Karpas-422 (cell line): Measurements from ENCODE around the gene UNC5B. TPM values are rescaled to one million over a fixed set of nuclear protein-coding genes. Genes with fewer than 3 reads are reported as not detected.

ENCODE experiments used
- DNase-seq: peaks from one replicate; pipeline ENCODE4 v3.0.0-alpha.2; 2015
- H2AFZ ChIP-seq: fragments of 200-600 bp; sonication (generic); 2 replicates; pipeline ENCODE4 v1.6.1; 2014; ENCODE audit warnings: antibody characterized with exemption, low read length, mixed read lengths
- H3K27ac ChIP-seq: fragments of 200-600 bp; sonication (generic); 2 replicates; pipeline ENCODE4 v1.5.1; 2014; ENCODE audit warnings: mild to moderate bottlenecking, low read length, moderate library complexity
- H3K27me3 ChIP-seq: fragments of 200-600 bp; sonication (generic); 2 replicates; pipeline ENCODE4 v1.6.1; 2014; ENCODE audit warnings: low read length, mixed read lengths
- H3K36me3 ChIP-seq: fragments of 200-600 bp; sonication (generic); 2 replicates; pipeline ENCODE4 v1.6.1; 2014; ENCODE audit warnings: low read length, mixed read lengths; ENCODE audit not compliant: insufficient read depth
- H3K4me1 ChIP-seq: fragments of 200-600 bp; sonication (generic); 2 replicates; pipeline ENCODE4 v1.6.1; 2014; ENCODE audit warnings: mild to moderate bottlenecking, low read length, mixed read lengths
- H3K4me2 ChIP-seq: fragments of 200-600 bp; sonication (generic); 2 replicates; pipeline ENCODE4 v1.6.1; 2014; ENCODE audit warnings: low read length, low read depth, mild to moderate bottlenecking; ENCODE audit not compliant: poor library complexity, severe bottlenecking
- H3K4me3 ChIP-seq: fragments of 200-600 bp; sonication (generic); 2 replicates; pipeline ENCODE4 v1.5.1; 2014; ENCODE audit warnings: mild to moderate bottlenecking, antibody characterized with exemption, low read length, mixed read lengths
- H3K79me2 ChIP-seq: fragments of 200-600 bp; sonication (generic); 2 replicates; pipeline ENCODE4 v1.6.1; 2014; ENCODE audit warnings: mild to moderate bottlenecking, low read length, mixed read lengths
- H3K9ac ChIP-seq: fragments of 200-600 bp; sonication (generic); 2 replicates; pipeline ENCODE4 v1.6.0; 2014; ENCODE audit warnings: low read length
- H3K9me2 ChIP-seq: fragments of 200-600 bp; sonication (generic), shearing (Covaris generic); replicated peaks from 2 replicates; pipeline ENCODE4 v1.6.0; 2014; ENCODE audit warnings: mild to moderate bottlenecking, low read length, moderate library complexity; ENCODE audit not compliant: insufficient read depth
- H3K9me3 ChIP-seq: fragments of 300-700, 200-600 bp; sonication (generic); 2 replicates; pipeline ENCODE4 v1.6.1; 2014; ENCODE audit warnings: low read length, mixed read lengths
- H4K20me1 ChIP-seq: fragments of 200-600 bp; sonication (generic); 2 replicates; pipeline ENCODE4 v1.6.1; 2014; ENCODE audit warnings: mild to moderate bottlenecking, antibody characterized with exemption, low read length, low read depth; ENCODE audit not compliant: insufficient read depth
- total RNA-seq: library from RNA; depleted of rRNA; stranded (reverse); fragments of >200 nt; shearing (Covaris generic); gene quantifications from 2 replicates; pipeline ENCODE4 v1.2.3, GENCODE V29; 2014; ENCODE audit warnings: low replicate concordance; rRNA removed

Gene UNC5B
- total RNA-seq = not detected in 2 replicates

DNA sequence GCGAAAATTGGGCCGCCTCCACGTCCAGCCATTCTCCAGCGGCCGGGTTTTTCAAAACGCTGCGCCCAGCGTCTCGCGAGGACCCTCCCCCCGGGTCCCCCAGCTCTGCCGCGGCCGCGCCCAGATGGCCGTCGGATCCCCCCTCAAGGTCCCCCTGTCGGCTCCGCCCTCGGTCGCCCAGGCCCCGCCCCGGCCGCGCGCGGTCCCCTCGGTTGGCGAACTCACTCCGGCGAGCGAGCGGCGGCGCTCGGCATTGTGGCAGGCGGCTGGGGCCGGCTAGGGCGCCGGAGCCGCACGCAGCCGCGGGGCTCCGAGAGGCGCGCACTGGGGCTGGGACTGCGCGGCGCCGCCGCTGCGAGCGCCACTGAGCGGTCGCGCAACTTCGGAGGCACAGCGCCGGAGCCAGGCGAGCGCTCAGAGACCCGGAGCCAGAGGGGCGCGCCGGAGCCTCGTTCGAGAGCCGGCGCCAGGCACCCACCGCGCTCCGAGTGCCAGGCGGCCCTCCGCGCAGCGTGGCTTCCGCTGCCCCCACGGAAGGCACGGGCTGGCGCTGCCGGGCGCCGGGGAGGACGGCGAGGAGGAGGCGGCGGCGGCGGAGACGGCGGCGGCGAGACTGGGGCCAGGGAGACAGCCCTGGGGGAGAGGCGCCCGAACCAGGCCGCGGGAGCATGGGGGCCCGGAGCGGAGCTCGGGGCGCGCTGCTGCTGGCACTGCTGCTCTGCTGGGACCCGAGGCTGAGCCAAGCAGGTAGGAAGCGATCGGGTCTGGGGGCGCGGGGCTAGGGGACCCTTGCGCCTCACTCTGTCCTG lies at the start of gene UNC5B:
Gene UNC5B, plus strand, starts transcription at position 253 of the 809 bp plus-strand sequence. Its CDS starts 416 bp downstream, at position 669.
- Histone ChIP-seq H3K9me2 (no peaks in the 10 kb centered on the region), H3K36me3 (no peaks in the 10 kb centered on the region), H4K20me1 (no peaks in the 10 kb centered on the region), H3K9me3 (no peaks in the 10 kb centered on the region), H3K9ac (no peak within 1 kb of the TSS), H3K4me1 (no peaks in the 10 kb centered on the region), H2AFZ (no peak within 1 kb of the TSS), H3K4me2 (no peak within 1 kb of the TSS), H3K4me3 (no peak within 1 kb of the TSS), H3K27me3 (no peaks in the 10 kb centered on the region), H3K27ac (no peak within 1 kb of the TSS), H3K79me2 (no peaks in the 10 kb centered on the region)
- DNase-seq = peak; percentile 79

DNA sequence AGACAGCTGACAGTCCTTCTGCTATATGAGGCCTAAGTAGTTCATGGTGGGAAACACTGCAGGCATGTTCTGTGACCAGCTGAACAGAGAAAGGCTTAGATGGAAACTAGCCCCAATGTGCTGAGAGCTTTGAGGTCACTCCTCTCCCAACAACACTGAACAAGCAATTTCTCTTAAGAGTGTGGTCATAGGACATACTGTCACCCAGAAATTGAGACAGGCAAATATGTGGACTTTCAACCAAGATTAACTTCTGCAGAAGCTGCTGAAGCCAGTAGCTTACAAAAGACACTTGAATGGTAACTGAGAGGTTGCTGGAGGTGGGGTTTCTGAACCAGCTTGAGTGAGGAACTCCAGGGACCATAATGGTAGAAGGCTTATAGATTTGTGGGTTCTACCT lies 38.9 kb upstream of the UNC5B start:
- no peaks in the 10 kb centered on the region for H4K20me1 ChIP-seq
- no peaks in the 10 kb centered on the region for H3K9me3 ChIP-seq
- H3K9me2 ChIP-seq = no peaks in the 10 kb centered on the region

DNA sequence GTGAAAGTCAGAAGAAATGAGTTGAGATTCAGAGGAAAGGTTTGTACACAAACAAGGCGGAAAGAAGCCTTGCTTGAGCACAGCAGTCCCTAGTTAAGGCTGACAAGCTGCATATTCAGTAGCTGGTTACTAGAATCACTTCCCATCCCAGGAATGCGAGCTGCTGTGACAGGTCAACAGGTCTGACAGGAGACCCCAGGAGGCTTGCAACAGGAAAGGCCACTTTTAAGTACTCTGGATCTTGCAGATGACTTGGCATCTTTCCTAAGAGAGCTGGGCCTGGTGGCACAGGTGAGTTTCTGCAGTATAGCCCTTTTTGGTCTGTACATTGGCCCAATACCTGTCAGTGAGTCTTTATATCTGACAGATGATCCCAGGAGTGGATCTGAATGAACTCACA lies 35.7 kb upstream of the UNC5B start:
- no peaks in the 10 kb centered on the region for H3K9me3 ChIP-seq
- H3K79me2 ChIP-seq = no peaks in the 10 kb centered on the region
- H3K9ac ChIP-seq = no peak overlapping the region
- no peak overlapping the region for H2AFZ ChIP-seq
- no peaks in the 10 kb centered on the region for H3K4me1 ChIP-seq
- DNase-seq = no peak
- peaks cover 5% of the 10 kb centered on the region; the same call in 1 of the 2 replicates for H4K20me1 ChIP-seq
- no peak overlapping the region for H3K4me3 ChIP-seq
- H3K36me3 ChIP-seq = no peaks in the 10 kb centered on the region
- no peak overlapping the region for H3K4me2 ChIP-seq
- H3K27me3 ChIP-seq = 0 out of 2 replicates have a peak, but pooled peaks cover 3% of the 10 kb centered on the region
- no peak overlapping the region for H3K27ac ChIP-seq
- H3K9me2 ChIP-seq = no peaks in the 10 kb centered on the region

More for the DNA sequence above, 38.9 kb upstream of the UNC5B start:
- H3K4me2 ChIP-seq = no peak overlapping the region
- no peaks in the 10 kb centered on the region for H3K79me2 ChIP-seq
- H3K36me3 ChIP-seq = no peaks in the 10 kb centered on the region
- no peak overlapping the region for H3K4me3 ChIP-seq
- H3K27me3 ChIP-seq = 0 out of 2 replicates have a peak, but pooled peaks cover 3% of the 10 kb centered on the region
- no peak for DNase-seq
- H3K27ac ChIP-seq = no peak overlapping the region
- H2AFZ ChIP-seq = no peak overlapping the region
- H3K9ac ChIP-seq = no peak overlapping the region
- no peaks in the 10 kb centered on the region for H3K4me1 ChIP-seq

DNA sequence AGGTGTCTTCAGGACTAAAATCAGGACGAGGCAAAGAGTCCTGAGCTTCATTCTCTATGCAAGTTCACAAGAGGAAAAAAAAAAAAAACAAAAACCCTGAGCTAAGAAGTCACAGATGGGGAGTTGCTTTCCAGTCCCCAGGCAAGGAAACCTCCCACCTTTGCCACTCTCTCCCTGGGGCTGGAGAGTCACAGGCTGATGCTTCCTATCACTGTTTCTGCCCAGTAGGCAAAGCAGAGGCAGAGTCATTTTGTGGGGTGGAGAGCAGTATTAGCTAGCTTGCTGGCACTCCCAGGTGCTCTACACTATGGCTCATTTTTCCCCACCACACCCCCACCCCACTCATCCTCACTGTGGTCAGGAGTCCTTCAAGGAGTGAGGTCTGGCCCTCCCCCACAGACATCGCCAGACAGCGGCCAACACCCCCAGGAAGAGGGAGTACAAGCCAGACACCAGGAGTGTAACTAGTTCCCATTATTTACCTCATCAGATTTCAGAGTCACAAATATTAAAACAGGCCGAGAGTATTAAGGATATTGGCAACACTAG lies 34.6 kb upstream of the UNC5B start:
- H4K20me1 ChIP-seq = peaks cover 5% of the 10 kb centered on the region; the same call in 1 of the 2 replicates
- no peak overlapping the region for H3K9ac ChIP-seq
- H3K4me1 ChIP-seq = no peaks in the 10 kb centered on the region
- H3K4me3 ChIP-seq = no peak overlapping the region
- H3K36me3 ChIP-seq = no peaks in the 10 kb centered on the region
- no peak overlapping the region for H2AFZ ChIP-seq
- no peak overlapping the region for H3K4me2 ChIP-seq
- 0 out of 2 replicates have a peak, but pooled peaks cover 3% of the 10 kb centered on the region for H3K27me3 ChIP-seq
- H3K9me3 ChIP-seq = no peaks in the 10 kb centered on the region
- no peaks in the 10 kb centered on the region for H3K9me2 ChIP-seq
- H3K79me2 ChIP-seq = no peaks in the 10 kb centered on the region
- no peak overlapping the region for H3K27ac ChIP-seq
- DNase-seq = no peak

GRCh38 chr10:71178880-71179279 lies 33.5 kb upstream of the UNC5B start:
- Histone ChIP-seq H3K9ac (no peak overlapping the region), H2AFZ (no peak overlapping the region), H3K4me3 (no peak overlapping the region), H3K79me2 (no peaks in the 10 kb centered on the region), H3K36me3 (no peaks in the 10 kb centered on the region), H4K20me1 (peaks cover 5% of the 10 kb centered on the region; the same call in 1 of the 2 replicates), H3K27ac (no peak overlapping the region), H3K27me3 (no peaks in the 10 kb centered on the region), H3K9me2 (no peaks in the 10 kb centered on the region), H3K4me2 (no peak overlapping the region), H3K4me1 (no peaks in the 10 kb centered on the region), H3K9me3 (no peaks in the 10 kb centered on the region)
- DNase-seq = no peak

DNA sequence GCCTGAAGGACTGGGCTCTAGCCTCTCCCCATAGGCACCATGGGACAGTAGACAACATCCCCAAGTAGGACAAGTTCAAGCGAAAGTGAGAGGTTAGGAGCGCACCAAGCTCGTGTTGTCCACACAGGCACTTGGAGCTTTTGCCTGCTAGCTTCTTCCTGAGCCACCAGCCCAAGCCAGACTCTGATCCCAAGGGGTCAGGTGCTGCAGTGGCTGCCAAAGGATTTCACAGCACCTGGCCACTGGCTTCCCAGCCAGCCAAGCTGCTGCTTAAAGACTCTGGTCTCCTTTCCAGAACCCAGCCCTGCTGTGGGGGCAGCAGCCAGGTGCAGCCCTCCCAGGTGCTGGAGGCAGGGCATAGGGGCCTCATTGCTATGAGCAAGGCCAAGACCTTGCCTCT lies 33.0 kb upstream of the UNC5B start:
- H3K27me3 ChIP-seq = no peaks in the 10 kb centered on the region
- H3K4me2 ChIP-seq = no peak overlapping the region
- H3K9me3 ChIP-seq = no peaks in the 10 kb centered on the region
- H3K9ac ChIP-seq = no peak overlapping the region
- no peak overlapping the region for H3K27ac ChIP-seq
- peaks cover 5% of the 10 kb centered on the region; the same call in 1 of the 2 replicates for H4K20me1 ChIP-seq
- no peaks in the 10 kb centered on the region for H3K9me2 ChIP-seq
- no peak overlapping the region for H3K4me3 ChIP-seq
- H3K36me3 ChIP-seq = no peaks in the 10 kb centered on the region
- no peaks in the 10 kb centered on the region for H3K4me1 ChIP-seq
- H2AFZ ChIP-seq = no peak overlapping the region
- no peaks in the 10 kb centered on the region for H3K79me2 ChIP-seq
- DNase-seq = no peak

DNA sequence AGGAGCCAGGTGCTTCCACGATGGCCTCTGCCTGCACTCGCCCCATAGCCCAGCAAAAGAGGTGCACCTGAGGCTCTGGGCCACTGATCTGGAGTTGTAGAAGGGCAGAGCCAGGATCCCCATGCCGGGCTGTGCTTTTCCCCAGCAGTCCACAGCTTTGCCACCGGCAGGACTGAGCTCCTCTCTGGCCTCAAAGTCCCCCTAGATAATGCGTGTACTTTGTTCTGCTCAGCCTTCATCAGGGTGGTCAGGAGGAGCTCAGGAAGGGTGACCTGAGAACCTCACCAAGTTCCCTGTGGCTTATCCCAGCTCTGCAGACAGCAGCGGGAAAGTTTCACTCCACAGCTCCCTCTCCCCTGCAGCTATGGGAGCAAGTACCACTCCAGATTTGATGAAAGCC lies 27.9 kb upstream of the UNC5B start:
- Histone ChIP-seq H3K4me1 (peaks cover 4% of the 10 kb centered on the region; the same call in 1 of the 2 replicates), H3K4me3 (no peak overlapping the region), H3K9me3 (no peaks in the 10 kb centered on the region), H3K27me3 (no peaks in the 10 kb centered on the region), H4K20me1 (peaks cover 2% of the 10 kb centered on the region; the same call in 1 of the 2 replicates), H3K9ac (no peak overlapping the region), H3K4me2 (no peak overlapping the region), H3K27ac (no peak overlapping the region), H3K79me2 (no peaks in the 10 kb centered on the region), H2AFZ (no peak overlapping the region), H3K36me3 (no peaks in the 10 kb centered on the region), H3K9me2 (no peaks in the 10 kb centered on the region)
- DNase-seq = no peak

GRCh38 chr10:71185209-71185608 lies 27.2 kb upstream of the UNC5B start:
- no peak overlapping the region for H2AFZ ChIP-seq
- no peak overlapping the region for H3K27ac ChIP-seq
- no peaks in the 10 kb centered on the region for H4K20me1 ChIP-seq
- no peaks in the 10 kb centered on the region for H3K27me3 ChIP-seq
- no peaks in the 10 kb centered on the region for H3K79me2 ChIP-seq
- DNase-seq = no peak
- no peaks in the 10 kb centered on the region for H3K9me2 ChIP-seq
- H3K36me3 ChIP-seq = no peaks in the 10 kb centered on the region
- H3K4me1 ChIP-seq = peaks cover 4% of the 10 kb centered on the region; the same call in 1 of the 2 replicates
- no peak overlapping the region for H3K4me3 ChIP-seq
- H3K4me2 ChIP-seq = no peak overlapping the region
- no peaks in the 10 kb centered on the region for H3K9me3 ChIP-seq
- H3K9ac ChIP-seq = no peak overlapping the region
